Suppressor macrophage treated with lipopolysaccharide for 4 hours (primary cell): Measurements from ENCODE around the gene IL31RA.
"Not testable (repeated sequence)": the region's sequence is repeated elsewhere in the genome, so short reads cannot be mapped to it uniquely, and the experiment has no call there.

Experiments
- DNase-seq: peaks from one replicate; pipeline ENCODE4 v3.0.0-alpha.2; 2020

The IL31RA gene

GRCh38 chr5:55927861-55928655 lies 76.9 kb downstream of the IL31RA start:
- DNase-seq = no peak

GRCh38 chr5:55929020-55929799 lies 78.1 kb downstream of the IL31RA start:
- no peak for DNase-seq

- no peak for DNase-seq
Observed at GRCh38 chr5:55932700-55933099, 81.5 kb downstream of the IL31RA start.

GRCh38 chr5:55933377-55934114 lies 82.4 kb downstream of the IL31RA start:
- no peak for DNase-seq

GRCh38 chr5:55934115-55934613 lies 83.0 kb downstream of the IL31RA start:
- DNase-seq = no peak

- no peak for DNase-seq
Observed at GRCh38 chr5:55934720-55935119, 83.6 kb downstream of the IL31RA start.

- DNase-seq = no peak
Observed at GRCh38 chr5:55935371-55935770, 84.2 kb downstream of the IL31RA start.

- DNase-seq = peak; percentile 81
Observed at GRCh38 chr5:55936100-55936693, 85.0 kb downstream of the IL31RA start.

GRCh38 chr5:55937598-55937997 lies 86.4 kb downstream of the IL31RA start:
- DNase-seq = not testable (repeated sequence)

GRCh38 chr5:55941154-55941553 lies 90.0 kb downstream of the IL31RA start:
- not testable (repeated sequence) for DNase-seq

GRCh38 chr5:55959208-55959607 lies 108.1 kb downstream of the IL31RA start:
- no peak for DNase-seq

- no peak for DNase-seq
Observed at GRCh38 chr5:55960779-55961178, 109.6 kb downstream of the IL31RA start.

- DNase-seq = no peak
Observed at GRCh38 chr5:55965525-55965924, 114.4 kb downstream of the IL31RA start.

GRCh38 chr5:55966284-55966683 lies 115.1 kb downstream of the IL31RA start:
- DNase-seq = no peak

- DNase-seq = no peak
Observed at GRCh38 chr5:55969956-55970355, 118.8 kb downstream of the IL31RA start.
